Peyer's patch (tissue), 4 donors: ENCODE data around the gene SYNPR. TPM values are rescaled to one million over a fixed set of nuclear protein-coding genes. Genes with fewer than 3 reads are reported as not detected.

Experiments used
- DNase-seq, 3 donors: peaks; one replicate each; pipeline ENCODE4 v3.0.0-alpha.2; 2017 to 2019
- H3K27ac ChIP-seq, 4 donors: fragments of 200-600 bp; sonication (generic); one replicate each; pipeline ENCODE4 v1.5.1; 2016 to 2019
- H3K27me3 ChIP-seq, 2 donors: fragments of 200-600 bp; sonication (generic); one replicate each; pipeline ENCODE4 v1.5.1; 2019
- H3K36me3 ChIP-seq, 3 donors: fragments of 200-600 bp; sonication (generic); one replicate each; pipeline ENCODE4 v1.5.1; 2016 to 2019
- H3K4me1 ChIP-seq, 4 donors: fragments of 200-600 bp; sonication (generic); one replicate each; pipeline ENCODE4 v1.5.1; 2016 to 2019
- H3K4me3 ChIP-seq, 4 donors: fragments of 200-600 bp; sonication (generic); 1 replicate in 3 of 4; 2 replicates in 1 of 4; pipeline ENCODE4 v1.5.1; 2016 to 2019; ENCODE audit warnings: mild to moderate bottlenecking in 1 of 4
- H3K9me3 ChIP-seq, 4 donors: fragments of 200-600 bp; sonication (generic); one replicate each; pipeline ENCODE4 v1.5.1; 2016 to 2019; ENCODE audit warnings: mild to moderate bottlenecking in 1 of 4
- POLR2A ChIP-seq, 2 donors: fragments of 450-650 bp; IDR thresholded peaks; one replicate each; pipeline ENCODE4 v1.5.1; 2017; ENCODE audit warnings: antibody characterized with exemption in 2 of 2, mild to moderate bottlenecking in 2 of 2, moderate library complexity in 2 of 2
- total RNA-seq, 4 donors: library from RNA; depleted of rRNA; stranded (reverse); fragments of >200 nt; gene quantifications; one replicate each; pipeline ENCODE4 v1.1.0, GENCODE V29; 2016
- TF ChIP-seq, protein P1 (sequence below), 6 experiments: fragments of 450-650 bp in 4 of 6; fragments of 200-600 bp in 2 of 6; sonication (generic) in 1 of 6; IDR thresholded peaks; one replicate each; pipeline ENCODE4 v1.5.1; 2017 to 2019; ENCODE audit warnings: antibody characterized with exemption in 6 of 6, mild to moderate bottlenecking in 3 of 6, moderate library complexity in 1 of 6

SYNPR gene
- total RNA-seq, 4 donors from 2014 or later: not detected

DNA sequence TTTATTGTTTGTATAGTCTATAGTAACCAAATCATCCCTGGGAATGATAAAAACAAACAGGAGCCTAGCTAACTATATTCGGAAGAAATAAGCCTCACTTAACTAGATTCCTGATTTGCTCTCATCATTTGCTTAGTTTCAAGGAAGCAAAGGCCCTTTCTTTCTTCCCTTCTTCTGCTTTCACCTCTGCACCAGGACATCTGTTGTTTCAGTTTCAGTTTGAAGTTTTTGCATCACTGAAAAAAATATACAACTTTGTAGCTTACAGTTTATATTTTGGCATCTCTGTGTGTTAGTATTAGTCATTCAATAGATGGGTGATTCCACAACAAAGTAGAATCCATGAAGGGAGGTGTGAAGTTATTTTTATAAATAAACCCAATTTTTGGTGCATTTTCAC lies 260.8 kb downstream of the SYNPR start:
- no peak overlapping the region for H3K27ac ChIP-seq
- no peak for DNase-seq
- no peaks in the 10 kb centered on the region for H3K4me1 ChIP-seq
- no peaks in the 10 kb centered on the region for H3K36me3 ChIP-seq
- no peaks in the 10 kb centered on the region for H3K27me3 ChIP-seq
- no peak overlapping the region for H3K4me3 ChIP-seq
- H3K9me3 ChIP-seq: no peaks in the 10 kb centered on the region
- no peak for TF ChIP-seq POLR2A (IDR thresholded peaks at IDR 0.05)
- TF ChIP-seq, protein P1, sequence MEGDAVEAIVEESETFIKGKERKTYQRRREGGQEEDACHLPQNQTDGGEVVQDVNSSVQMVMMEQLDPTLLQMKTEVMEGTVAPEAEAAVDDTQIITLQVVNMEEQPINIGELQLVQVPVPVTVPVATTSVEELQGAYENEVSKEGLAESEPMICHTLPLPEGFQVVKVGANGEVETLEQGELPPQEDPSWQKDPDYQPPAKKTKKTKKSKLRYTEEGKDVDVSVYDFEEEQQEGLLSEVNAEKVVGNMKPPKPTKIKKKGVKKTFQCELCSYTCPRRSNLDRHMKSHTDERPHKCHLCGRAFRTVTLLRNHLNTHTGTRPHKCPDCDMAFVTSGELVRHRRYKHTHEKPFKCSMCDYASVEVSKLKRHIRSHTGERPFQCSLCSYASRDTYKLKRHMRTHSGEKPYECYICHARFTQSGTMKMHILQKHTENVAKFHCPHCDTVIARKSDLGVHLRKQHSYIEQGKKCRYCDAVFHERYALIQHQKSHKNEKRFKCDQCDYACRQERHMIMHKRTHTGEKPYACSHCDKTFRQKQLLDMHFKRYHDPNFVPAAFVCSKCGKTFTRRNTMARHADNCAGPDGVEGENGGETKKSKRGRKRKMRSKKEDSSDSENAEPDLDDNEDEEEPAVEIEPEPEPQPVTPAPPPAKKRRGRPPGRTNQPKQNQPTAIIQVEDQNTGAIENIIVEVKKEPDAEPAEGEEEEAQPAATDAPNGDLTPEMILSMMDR (IDR thresholded peaks at IDR 0.05): no peak

DNA sequence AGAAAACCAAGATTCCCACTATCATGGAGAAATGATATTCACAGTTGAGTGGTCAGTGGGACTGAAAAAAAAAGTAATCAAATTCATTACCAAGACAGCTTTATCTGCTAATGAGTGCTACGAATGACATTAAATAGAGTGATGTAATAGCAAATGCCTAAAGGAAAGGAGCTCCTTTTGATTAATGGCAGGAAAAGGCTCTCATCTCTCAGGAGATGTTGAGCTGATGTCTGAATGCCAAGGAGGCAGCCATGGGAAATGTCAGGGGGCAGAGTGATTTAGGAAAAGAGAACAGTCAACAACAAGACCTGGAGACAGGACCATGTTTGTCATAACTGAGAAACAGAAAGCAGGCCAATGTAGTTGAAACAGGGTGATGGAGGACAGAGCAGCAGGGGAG lies 277.7 kb downstream of the SYNPR start:
- H3K4me3 ChIP-seq: no peak overlapping the region
- no peaks in the 10 kb centered on the region for H3K36me3 ChIP-seq
- H3K27me3 ChIP-seq: no peaks in the 10 kb centered on the region
- H3K4me1 ChIP-seq: no peaks in the 10 kb centered on the region
- DNase-seq: no peak
- TF ChIP-seq, protein P1 (IDR thresholded peaks at IDR 0.05): no peak
- TF ChIP-seq POLR2A (IDR thresholded peaks at IDR 0.05): no peak
- no peak overlapping the region for H3K27ac ChIP-seq
- no peaks in the 10 kb centered on the region for H3K9me3 ChIP-seq

DNA sequence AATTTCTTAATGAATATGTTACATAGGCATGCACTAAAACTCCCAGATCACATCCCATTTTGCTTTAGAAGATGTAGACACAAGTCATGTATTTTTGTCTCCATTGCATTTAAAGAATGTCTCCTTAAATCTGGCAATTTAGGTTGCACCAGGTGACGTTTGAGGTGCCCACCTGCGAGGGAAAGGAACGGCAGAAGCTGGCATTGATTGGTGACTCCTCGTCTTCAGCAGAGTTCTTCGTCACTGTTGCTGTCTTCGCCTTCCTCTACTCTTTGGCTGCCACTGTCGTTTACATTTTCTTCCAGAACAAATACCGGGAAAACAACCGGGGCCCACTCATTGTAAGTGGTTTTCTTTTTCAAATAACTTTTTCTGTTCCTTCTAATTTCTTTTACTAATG lies 278.3 kb downstream of the SYNPR start:
- H3K36me3 ChIP-seq: no peaks in the 10 kb centered on the region
- H3K4me1 ChIP-seq: no peaks in the 10 kb centered on the region
- no peak overlapping the region for H3K4me3 ChIP-seq
- H3K27me3 ChIP-seq: no peaks in the 10 kb centered on the region
- no peak for DNase-seq
- no peak for TF ChIP-seq POLR2A (IDR thresholded peaks at IDR 0.05)
- TF ChIP-seq, protein P1 (IDR thresholded peaks at IDR 0.05): no peak
- no peaks in the 10 kb centered on the region for H3K9me3 ChIP-seq
- no peak overlapping the region for H3K27ac ChIP-seq

DNA sequence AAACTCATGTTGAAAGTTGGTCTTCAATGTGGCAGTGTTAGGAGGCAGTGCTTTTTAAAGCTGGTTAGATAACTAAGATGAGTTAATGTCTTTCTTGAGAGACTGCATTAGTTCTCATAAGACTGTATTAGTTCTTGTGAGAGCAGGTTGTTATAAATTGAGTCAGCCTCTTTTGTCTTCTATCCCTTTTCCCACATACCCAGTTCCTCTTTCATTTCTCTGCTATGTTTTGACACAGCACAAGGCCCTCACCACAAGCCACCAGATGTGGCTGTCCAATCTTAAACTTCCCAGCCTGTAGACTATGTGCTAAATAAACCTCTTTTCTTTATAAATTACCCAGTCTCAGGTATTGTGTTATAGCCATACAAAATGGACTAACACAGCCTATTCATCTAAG lies 279.8 kb downstream of the SYNPR start:
- TF ChIP-seq, protein P1 (IDR thresholded peaks at IDR 0.05): no peak
- no peak for TF ChIP-seq POLR2A (IDR thresholded peaks at IDR 0.05)

DNA sequence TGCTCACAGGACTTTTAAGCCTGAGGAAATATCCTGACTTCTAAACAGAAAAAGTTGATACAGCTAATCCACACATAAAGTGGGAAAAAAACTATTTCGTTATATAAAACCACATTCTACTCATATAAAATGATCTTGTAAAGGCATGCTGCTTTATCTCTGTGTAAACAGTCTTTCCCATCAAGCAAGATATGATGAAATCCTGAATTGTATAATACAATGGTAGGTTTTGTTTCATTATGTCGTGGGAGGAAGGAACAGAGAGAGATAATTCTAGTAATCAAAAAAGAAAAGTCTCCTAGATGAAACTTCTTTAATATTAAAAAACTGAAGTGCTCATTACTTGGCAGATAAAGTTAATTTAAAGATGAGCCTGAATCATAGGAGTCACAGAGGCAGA lies 281.8 kb downstream of the SYNPR start:
- no peak overlapping the region for H3K27ac ChIP-seq
- no peaks in the 10 kb centered on the region for H3K36me3 ChIP-seq
- no peaks in the 10 kb centered on the region for H3K27me3 ChIP-seq
- no peaks in the 10 kb centered on the region for H3K9me3 ChIP-seq
- no peaks in the 10 kb centered on the region for H3K4me1 ChIP-seq
- no peak for TF ChIP-seq POLR2A (IDR thresholded peaks at IDR 0.05)
- TF ChIP-seq, protein P1 (IDR thresholded peaks at IDR 0.05): no peak
- DNase-seq: no peak
- H3K4me3 ChIP-seq: no peak overlapping the region

More for the DNA sequence above, 279.8 kb downstream of the SYNPR start:
- Histone ChIP-seq H3K36me3 (no peaks in the 10 kb centered on the region), H3K27ac (no peak overlapping the region), H3K9me3 (no peaks in the 10 kb centered on the region), H3K27me3 (no peaks in the 10 kb centered on the region), H3K4me1 (no peaks in the 10 kb centered on the region), H3K4me3 (no peak overlapping the region)
- DNase-seq: no peak

DNA sequence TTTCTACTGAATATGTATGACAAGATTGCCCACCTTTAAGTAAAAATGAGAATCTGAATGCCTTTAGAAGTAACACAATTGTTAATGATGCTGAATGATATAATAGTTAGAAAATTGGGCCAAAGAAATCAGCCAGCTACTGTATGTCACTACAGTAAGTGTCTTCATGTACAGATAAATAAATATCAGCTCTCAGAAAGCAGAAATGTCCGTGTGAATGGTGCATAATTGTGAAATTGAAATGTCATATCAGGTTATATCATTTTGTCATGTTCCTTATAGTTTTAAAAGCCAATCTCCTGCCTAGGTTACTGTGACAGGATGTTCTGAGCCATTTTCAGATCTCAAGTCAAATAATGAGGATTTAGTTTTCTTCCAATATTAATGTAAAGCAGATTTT lies 283.8 kb downstream of the SYNPR start:
- no peak overlapping the region for H3K4me3 ChIP-seq
- no peak for TF ChIP-seq POLR2A (IDR thresholded peaks at IDR 0.05)
- TF ChIP-seq, protein P1 (IDR thresholded peaks at IDR 0.05): no peak
- DNase-seq: no peak
- H3K9me3 ChIP-seq: no peaks in the 10 kb centered on the region
- no peaks in the 10 kb centered on the region for H3K27me3 ChIP-seq
- H3K27ac ChIP-seq: no peak overlapping the region
- no peaks in the 10 kb centered on the region for H3K36me3 ChIP-seq
- no peaks in the 10 kb centered on the region for H3K4me1 ChIP-seq
